Skin of body (tissue), 2 donors: ENCODE data around the gene ST14. TPM values are rescaled to one million over a fixed set of nuclear protein-coding genes. Genes with fewer than 3 reads are reported as not detected.

Experiments used
- DNase-seq: peaks from one replicate; lab custom pipeline; 2025; lab: John Stamatoyannopoulos, UW
- total RNA-seq: library from RNA; depleted of rRNA; stranded (reverse); fragments of >200 nt; gene quantifications from one replicate; pipeline ENCODE4 v1.2.3, GENCODE V29; 2014

Gene ST14
- total RNA-seq, 1 donor from 2014 or later, result 18.3 TPM

- DNase-seq, result no peak
Observed at GRCh38 chr11:130208241-130209127, 48.9 kb downstream of the ST14 start.

GRCh38 chr11:130209128-130209932, 49.7 kb downstream of the ST14 start:
- no peak for DNase-seq

GRCh38 chr11:130209954-130210854, 50.6 kb downstream of the ST14 start:
- no peak for DNase-seq

GRCh38 chr11:130211144-130211543, 51.6 kb downstream of the ST14 start:
- DNase-seq, result no peak

- no peak for DNase-seq
Observed at GRCh38 chr11:130211781-130212401, 52.3 kb downstream of the ST14 start.

- DNase-seq, result no peak
Observed at GRCh38 chr11:130212431-130212961, 52.9 kb downstream of the ST14 start.

GRCh38 chr11:130213143-130213978, 53.8 kb downstream of the ST14 start:
- no peak for DNase-seq

GRCh38 chr11:130213979-130214281, 54.3 kb downstream of the ST14 start:
- DNase-seq, result no peak

- no peak for DNase-seq
Observed at GRCh38 chr11:130214861-130215530, 55.4 kb downstream of the ST14 start.

- no peak for DNase-seq
Observed at GRCh38 chr11:130215531-130216220, 56.1 kb downstream of the ST14 start.

GRCh38 chr11:130216221-130216550, 56.6 kb downstream of the ST14 start:
- no peak for DNase-seq

- DNase-seq, result no peak
Observed at GRCh38 chr11:130216591-130217132, 57.1 kb downstream of the ST14 start.

GRCh38 chr11:130217133-130218031, 57.8 kb downstream of the ST14 start:
- no peak for DNase-seq

GRCh38 chr11:130218501-130219070, 59.0 kb downstream of the ST14 start:
- DNase-seq, result no peak

- DNase-seq, result no peak
Observed at GRCh38 chr11:130219148-130219547, 59.6 kb downstream of the ST14 start.

GRCh38 chr11:130220311-130221035, 60.9 kb downstream of the ST14 start:
- no peak for DNase-seq
